Caco-2 (cell line): ENCODE measurements around the gene C1RL. TPM values are rescaled to one million over a fixed set of nuclear protein-coding genes. Genes with fewer than 3 reads are reported as not detected.

Source experiments
- BruUV-seq: library from RNA; stranded (reverse); fragments of 400-500 nt; replicated peaks from 2 replicates; lab custom pipeline; 2021; lab: Mats Ljungman, UMichigan
- CTCF ChIA-PET: fragments of 300-600 bp; sonication (Branson Sonifier 250); formaldehyde crosslinking; loops from one replicate; lab custom pipeline; 2022; ENCODE audit warnings: antibody characterized with exemption; lab: Charles Lee
- POLR2A ChIA-PET: fragments of 300-600 bp; sonication (Branson Sonifier 250); formaldehyde crosslinking; loops from one replicate; lab custom pipeline; 2022; ENCODE audit warnings: antibody characterized with exemption; lab: Charles Lee
- DNase-seq, 2 experiments: peaks; one replicate each; pipeline versions ENCODE4 v3.0.0 to v3.0.0-alpha.2; 2020 to 2022
- H3K27me3 ChIP-seq: replicated peaks from 2 replicates; pipeline ENCODE4 v1.6.0; 2011; ENCODE audit warnings: low read length; ENCODE audit not compliant: control insufficient read depth, insufficient read depth
- H3K36me3 ChIP-seq: 2 replicates; pipeline ENCODE4 v1.5.1; 2011; ENCODE audit warnings: low read length; ENCODE audit not compliant: control insufficient read depth, insufficient read depth
- H3K4me1 ChIP-seq: fragments of 250-450 bp; sonication (Bioruptor Pico); 2 replicates; pipeline ENCODE4 v1.5.1; 2020; ENCODE audit warnings: mild to moderate bottlenecking
- H3K4me3 ChIP-seq: 2 replicates; pipeline ENCODE4 v1.5.1; 2011; ENCODE audit warnings: low read depth, mild to moderate bottlenecking, control low read depth, low read length
- H3K9me3 ChIP-seq: fragments of 250-450 bp; sonication (Bioruptor Pico); 2 replicates; pipeline ENCODE4 v1.5.1; 2020; ENCODE audit warnings: mild to moderate bottlenecking, moderate library complexity
- H3K27ac Mint-ChIP-seq: one replicate; pipeline ENCODE4 v1.8.0; 2022; ENCODE audit warnings: mixed read lengths; ENCODE audit not compliant: unreplicated experiment
- H3K27me3 Mint-ChIP-seq: one replicate; pipeline ENCODE4 v1.8.0; 2022; ENCODE audit warnings: mixed read lengths; ENCODE audit not compliant: insufficient read depth, unreplicated experiment
- H3K36me3 Mint-ChIP-seq: one replicate; pipeline ENCODE4 v1.8.0; 2022; ENCODE audit warnings: mild to moderate bottlenecking, mixed read lengths; ENCODE audit not compliant: insufficient read depth, unreplicated experiment
- H3K4me1 Mint-ChIP-seq: one replicate; pipeline ENCODE4 v1.8.0; 2022; ENCODE audit warnings: low read depth, mixed read lengths; ENCODE audit not compliant: unreplicated experiment
- H3K4me3 Mint-ChIP-seq: one replicate; pipeline ENCODE4 v1.8.0; 2022; ENCODE audit warnings: mild to moderate bottlenecking, moderate library complexity, mixed read lengths; ENCODE audit not compliant: unreplicated experiment
- H3K9me3 Mint-ChIP-seq: one replicate; pipeline ENCODE4 v1.8.0; 2022; ENCODE audit warnings: mixed read lengths; ENCODE audit not compliant: unreplicated experiment
- intact Hi-C: fragments of 100-400 bp; cut with micrococcal nuclease; formaldehyde crosslinking; loops from one replicate; pipeline ENCODE4 v1.10.0; 2022; ENCODE audit not compliant: unreplicated experiment
- total RNA-seq: library from RNA; stranded (reverse); gene quantifications from 2 replicates; pipeline ENCODE4 v1.2.3, GENCODE V29; 2022
- TF ChIP-seq, protein P1 (sequence below), 2 experiments: fragments of 200-600 bp in 1 of 2; IDR thresholded peaks; 1 replicate in 1 of 2; 2 replicates in 1 of 2; pipeline versions ENCODE4 v1.5.1 to v1.8.0; 2011 to 2022; ENCODE audit warnings: antibody characterized with exemption in 1 of 2, control low read depth in 1 of 2, inconsistent platforms in 1 of 2, low read depth in 1 of 2, low read length in 1 of 2, mild to moderate bottlenecking in 1 of 2, moderate library complexity in 1 of 2; ENCODE audit not compliant: insufficient read depth in 1 of 2, severe bottlenecking in 1 of 2, unreplicated experiment in 1 of 2

Gene C1RL
- total RNA-seq, 1 experiment from 2014 or later = 40.2 TPM

GRCh38 chr12:7136676-7137075 is 27.7 kb upstream of the C1RL start:
- no peak for DNase-seq
- no peak overlapping the region for H3K4me3 ChIP-seq
- H3K27ac Mint-ChIP-seq = no peak overlapping the region
- CTCF ChIA-PET = no interaction called here
- H3K4me1 ChIP-seq = 0 out of 2 replicates have a peak, but pooled peaks cover under 1% of the 10 kb centered on the region
- H3K27me3 ChIP-seq = no peaks in the 10 kb centered on the region
- BruUV-seq = no TSS peak
- H3K9me3 ChIP-seq = no peaks in the 10 kb centered on the region
- H3K36me3 ChIP-seq = peaks cover 2% of the 10 kb centered on the region; the same call in 1 of the 2 replicates
- H3K27me3 Mint-ChIP-seq = no peaks in the 10 kb centered on the region
- H3K9me3 Mint-ChIP-seq = no peaks in the 10 kb centered on the region
- H3K4me3 Mint-ChIP-seq = no peak overlapping the region
- peaks cover 11% of the 10 kb centered on the region for H3K36me3 Mint-ChIP-seq
- peaks cover 2% of the 10 kb centered on the region for H3K4me1 Mint-ChIP-seq
- TF ChIP-seq, protein P1, sequence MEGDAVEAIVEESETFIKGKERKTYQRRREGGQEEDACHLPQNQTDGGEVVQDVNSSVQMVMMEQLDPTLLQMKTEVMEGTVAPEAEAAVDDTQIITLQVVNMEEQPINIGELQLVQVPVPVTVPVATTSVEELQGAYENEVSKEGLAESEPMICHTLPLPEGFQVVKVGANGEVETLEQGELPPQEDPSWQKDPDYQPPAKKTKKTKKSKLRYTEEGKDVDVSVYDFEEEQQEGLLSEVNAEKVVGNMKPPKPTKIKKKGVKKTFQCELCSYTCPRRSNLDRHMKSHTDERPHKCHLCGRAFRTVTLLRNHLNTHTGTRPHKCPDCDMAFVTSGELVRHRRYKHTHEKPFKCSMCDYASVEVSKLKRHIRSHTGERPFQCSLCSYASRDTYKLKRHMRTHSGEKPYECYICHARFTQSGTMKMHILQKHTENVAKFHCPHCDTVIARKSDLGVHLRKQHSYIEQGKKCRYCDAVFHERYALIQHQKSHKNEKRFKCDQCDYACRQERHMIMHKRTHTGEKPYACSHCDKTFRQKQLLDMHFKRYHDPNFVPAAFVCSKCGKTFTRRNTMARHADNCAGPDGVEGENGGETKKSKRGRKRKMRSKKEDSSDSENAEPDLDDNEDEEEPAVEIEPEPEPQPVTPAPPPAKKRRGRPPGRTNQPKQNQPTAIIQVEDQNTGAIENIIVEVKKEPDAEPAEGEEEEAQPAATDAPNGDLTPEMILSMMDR (IDR thresholded peaks at IDR 0.05; ENCODE audit: insufficient read depth in 1 of 2, low read depth in 1 of 2, low read length in 1 of 2, severe bottlenecking in 1 of 2, unreplicated experiment in 1 of 2) = no peak
- POLR2A ChIA-PET = no interaction called here
- intact Hi-C loops = no loop called here

DNA sequence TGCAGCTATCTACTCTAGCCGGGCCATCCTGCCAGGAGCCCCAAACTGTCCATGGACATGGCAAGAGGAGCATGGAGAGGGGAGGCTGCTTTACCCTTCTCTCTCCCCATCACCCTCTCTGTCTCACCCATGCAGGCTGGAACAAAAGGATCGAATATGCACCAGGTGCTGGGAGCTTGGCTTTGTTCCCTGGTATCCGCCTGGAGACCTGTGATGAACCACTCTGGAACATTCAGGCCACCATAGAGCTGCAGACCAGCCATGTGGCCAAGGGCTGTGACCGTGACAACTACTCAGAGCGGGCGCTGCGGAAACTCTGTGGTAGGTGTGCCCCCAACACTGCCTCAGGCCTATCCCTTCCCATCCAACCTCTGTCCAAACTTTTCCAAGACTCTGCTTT is 27.1 kb upstream of the C1RL start:
- H3K36me3 Mint-ChIP-seq = peaks cover 17% of the 10 kb centered on the region
- ChIA-PET CTCF (no interaction called here), POLR2A (interaction anchor here (0.7 kb wide), 1 partner anchor 58 kb away, joined by 3 read pairs; no protein-coding TSS in a partner anchor)
- no peak overlapping the region for H3K4me3 ChIP-seq
- H3K9me3 Mint-ChIP-seq = no peaks in the 10 kb centered on the region
- peaks cover 2% of the 10 kb centered on the region; the same call in 1 of the 2 replicates for H3K36me3 ChIP-seq
- no peaks in the 10 kb centered on the region for H3K27me3 Mint-ChIP-seq
- TF ChIP-seq, protein P1 (IDR thresholded peaks at IDR 0.05; ENCODE audit: insufficient read depth in 1 of 2, low read depth in 1 of 2, low read length in 1 of 2, severe bottlenecking in 1 of 2, unreplicated experiment in 1 of 2) = no peak
- peaks cover 7% of the 10 kb centered on the region; the same call in 1 of the 2 replicates for H3K4me1 ChIP-seq
- H3K4me1 Mint-ChIP-seq = peaks cover 8% of the 10 kb centered on the region
- H3K27me3 ChIP-seq = no peaks in the 10 kb centered on the region
- no peak for DNase-seq
- intact Hi-C loops = no loop called here
- no TSS peak for BruUV-seq
- H3K9me3 ChIP-seq = no peaks in the 10 kb centered on the region
- H3K27ac Mint-ChIP-seq = no peak overlapping the region
- no peak overlapping the region for H3K4me3 Mint-ChIP-seq

DNA sequence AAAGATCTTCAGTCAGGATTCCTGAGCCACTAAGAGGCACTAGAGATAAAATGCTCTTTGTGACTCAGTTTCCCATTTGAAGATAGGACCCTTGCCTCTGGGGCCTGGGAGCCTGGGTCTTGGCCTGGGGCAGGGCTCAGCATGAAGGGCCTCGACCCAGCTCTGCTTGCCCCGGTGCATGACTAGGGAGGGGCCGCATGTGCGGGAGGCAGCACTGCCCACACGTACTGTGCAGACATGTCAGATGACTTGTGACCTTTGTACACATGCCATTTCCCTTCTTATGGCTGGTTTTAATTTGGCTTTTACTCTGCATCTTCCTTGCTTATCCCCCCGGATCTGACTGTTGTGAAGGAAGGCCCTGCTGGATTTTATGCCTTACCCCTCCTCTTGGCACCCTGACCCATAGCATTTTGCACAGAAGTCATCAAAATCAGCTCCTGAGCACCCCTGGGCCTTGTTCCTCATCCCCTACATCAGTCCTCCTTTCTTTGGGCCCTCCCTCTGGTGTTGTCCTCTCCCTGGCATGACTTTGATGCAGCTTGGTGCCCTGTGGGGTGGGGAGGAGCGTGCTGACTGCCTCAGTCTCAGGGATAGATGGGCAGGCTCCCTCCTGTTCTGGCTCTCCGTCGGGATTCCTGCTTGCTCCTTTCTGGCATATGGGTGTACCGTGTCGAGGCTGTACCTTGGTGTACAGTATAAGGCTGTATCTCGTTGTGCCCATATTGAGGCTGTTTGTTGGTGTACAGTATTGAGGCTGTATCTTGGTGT is 25.6 kb upstream of the C1RL start:
- no peaks in the 10 kb centered on the region for H3K9me3 ChIP-seq
- intact Hi-C loops = no loop called here
- CTCF ChIA-PET = no interaction called here
- POLR2A ChIA-PET = no interaction called here
- no peak overlapping the region for H3K4me3 Mint-ChIP-seq
- TF ChIP-seq, protein P1 (IDR thresholded peaks at IDR 0.05; ENCODE audit: insufficient read depth in 1 of 2, low read depth in 1 of 2, low read length in 1 of 2, severe bottlenecking in 1 of 2, unreplicated experiment in 1 of 2) = no peak
- no peak overlapping the region for H3K4me3 ChIP-seq
- no peak overlapping the region for H3K27ac Mint-ChIP-seq
- H3K4me1 ChIP-seq = peaks cover 10% of the 10 kb centered on the region; the same call in 1 of the 2 replicates
- no peaks in the 10 kb centered on the region for H3K9me3 Mint-ChIP-seq
- H3K36me3 ChIP-seq = peaks cover 2% of the 10 kb centered on the region; the same call in 1 of the 2 replicates
- peaks cover 32% of the 10 kb centered on the region for H3K36me3 Mint-ChIP-seq
- H3K27me3 ChIP-seq = no peaks in the 10 kb centered on the region
- H3K4me1 Mint-ChIP-seq = peaks cover 15% of the 10 kb centered on the region
- H3K27me3 Mint-ChIP-seq = no peaks in the 10 kb centered on the region
- no peak for DNase-seq
- BruUV-seq = no TSS peak
